HepG2 (cell line): ENCODE measurements around the gene MFSD6. TPM values are rescaled to one million over a fixed set of nuclear protein-coding genes. Genes with fewer than 3 reads are reported as not detected.

ENCODE experiments used
- CBX2 ChIP-seq, 2 experiments: fragments of 200-600 bp in 1 of 2; sonication (generic); formaldehyde crosslinking in 1 of 2; IDR thresholded peaks; 2 replicates each; pipeline versions ENCODE4 v1.7.0 to v1.8.1; 2018 to 2022; ENCODE audit warnings: low read depth in 2 of 2, low read length in 1 of 2, mild to moderate bottlenecking in 1 of 2, missing genetic modification reagents in 1 of 2
- GPN1 ChIP-seq: sonication (generic); formaldehyde crosslinking; IDR thresholded peaks from 2 replicates; pipeline ENCODE4 v1.5.1; 2020; ENCODE audit warnings: missing genetic modification reagents, borderline replicate concordance
- HMGXB4 ChIP-seq, 2 experiments: sonication (generic) in 1 of 2; formaldehyde crosslinking in 1 of 2; IDR thresholded peaks; 2 replicates each; pipeline versions ENCODE4 v1.4.0 to v1.6.1; 2018 to 2020; ENCODE audit warnings: missing genetic modification reagents in 2 of 2, borderline replicate concordance in 1 of 2, low read depth in 1 of 2, mild to moderate bottlenecking in 1 of 2, missing biosample characterization in 1 of 2
- HNF4G ChIP-seq, 2 experiments: sonication (generic) in 1 of 2; formaldehyde crosslinking in 1 of 2; IDR thresholded peaks; 2 replicates each; pipeline versions ENCODE4 v1.4.0 to v1.6.1; 2011 to 2020; ENCODE audit warnings: borderline replicate concordance in 2 of 2, low read depth in 2 of 2, mild to moderate bottlenecking in 2 of 2, low read length in 1 of 2, missing genetic modification reagents in 1 of 2, moderate library complexity in 1 of 2
- NFATC3 ChIP-seq: sonication (generic); formaldehyde crosslinking; IDR thresholded peaks from 2 replicates; pipeline ENCODE4 v1.5.1; 2020; ENCODE audit warnings: mild to moderate bottlenecking, missing genetic modification reagents
- RXRA ChIP-seq: sonication (generic); formaldehyde crosslinking; IDR thresholded peaks from 2 replicates; pipeline ENCODE4 v1.5.1; 2020; ENCODE audit warnings: missing genetic modification reagents
- ZMYM4 ChIP-seq: sonication (generic); formaldehyde crosslinking; IDR thresholded peaks from 2 replicates; pipeline ENCODE4 v1.8.1; 2023; ENCODE audit warnings: mild to moderate bottlenecking, missing genetic modification reagents
- ZNF772 ChIP-seq: sonication (generic); formaldehyde crosslinking; IDR thresholded peaks from 2 replicates; pipeline ENCODE4 v1.5.0; 2020; ENCODE audit warnings: mild to moderate bottlenecking, missing genetic modification reagents
- polyA plus RNA-seq, 8 experiments: library from polyadenylated mRNA; depleted of rRNA in 3 of 8; stranded (reverse) in 7 of 8; unstranded in 1 of 8; fragments of >200 nt; fragmentation: Illumina TruSeq in 4 of 8; extraction: Trizol in 4 of 8; gene quantifications; 2 replicates each; pipeline versions ENCODE4 v1.2.1 to v1.2.3, GENCODE V29; 2011 to 2016; ENCODE audit warnings: low read depth in 4 of 8, missing spikeins in 1 of 8, mixed read lengths in 1 of 8; ENCODE audit not compliant: insufficient read depth in 1 of 8
- total RNA-seq, 5 experiments: library from RNA; depleted of rRNA; stranded (reverse); fragments of >200 nt; fragmentation: Illumina TruSeq; extraction: Trizol; gene quantifications; 2 replicates each; pipeline ENCODE4 v1.2.3, GENCODE V29; 2016; ENCODE audit warnings: low read depth in 1 of 5
- TF ChIP-seq, protein P1 (sequence below): sonication (generic); formaldehyde crosslinking; IDR thresholded peaks from 2 replicates; pipeline ENCODE4 v1.4.0; 2020; ENCODE audit warnings: missing genetic modification reagents

MFSD6 gene
- total and polyA plus RNA-seq, 2 of the 13 experiments (the other 11 are each of a cell fraction or from before 2014, with no cell fraction given) = 0.92 to 1.4 TPM

DNA sequence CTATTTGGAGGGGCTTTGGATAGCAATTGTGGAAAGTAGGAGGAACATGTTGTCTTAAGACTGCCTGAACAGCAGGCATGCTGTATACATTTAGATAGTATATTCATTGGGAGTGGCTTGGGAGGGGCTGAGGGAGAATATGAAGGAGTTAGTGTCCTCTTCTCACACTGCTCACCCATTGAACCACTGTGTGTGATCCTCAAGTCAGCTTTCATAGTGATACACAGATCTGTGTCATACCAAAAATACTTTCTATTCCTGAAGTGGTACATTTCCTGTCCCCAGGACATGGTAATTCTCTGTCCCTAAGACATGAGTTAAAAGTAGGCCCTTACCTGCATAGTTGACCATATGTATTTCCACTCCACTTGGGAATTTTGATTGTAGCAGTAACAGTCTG lies 116.8 kb downstream of the MFSD6 start (continued):
- no peak for TF ChIP-seq GPN1 (CRISPR knock-in tag)
- TF ChIP-seq HMGXB4 (CRISPR knock-in tag; IDR thresholded peaks at IDR 0.05; ENCODE audit: borderline replicate concordance in 1 of 2, low read depth in 1 of 2) = no peak
- TF ChIP-seq HNF4G (IDR thresholded peaks at IDR 0.05; ENCODE audit: borderline replicate concordance, low read depth, low read length) = no peak
- TF ChIP-seq HNF4G (CRISPR knock-in tag; IDR thresholded peaks at IDR 0.05; ENCODE audit: borderline replicate concordance, low read depth) = no peak
- TF ChIP-seq ZMYM4 (CRISPR knock-in tag) = no peak
- TF ChIP-seq RXRA = no peak
- no peak for TF ChIP-seq ZNF772 (CRISPR knock-in tag)
- TF ChIP-seq NFATC3 (CRISPR knock-in tag) = no peak
- no peak for TF ChIP-seq CBX2 (IDR thresholded peaks at IDR 0.05; ENCODE audit: low read depth, low read length)
- no peak for TF ChIP-seq CBX2 (CRISPR knock-in tag; IDR thresholded peaks at IDR 0.05; ENCODE audit: low read depth)
- TF ChIP-seq, protein P1, sequence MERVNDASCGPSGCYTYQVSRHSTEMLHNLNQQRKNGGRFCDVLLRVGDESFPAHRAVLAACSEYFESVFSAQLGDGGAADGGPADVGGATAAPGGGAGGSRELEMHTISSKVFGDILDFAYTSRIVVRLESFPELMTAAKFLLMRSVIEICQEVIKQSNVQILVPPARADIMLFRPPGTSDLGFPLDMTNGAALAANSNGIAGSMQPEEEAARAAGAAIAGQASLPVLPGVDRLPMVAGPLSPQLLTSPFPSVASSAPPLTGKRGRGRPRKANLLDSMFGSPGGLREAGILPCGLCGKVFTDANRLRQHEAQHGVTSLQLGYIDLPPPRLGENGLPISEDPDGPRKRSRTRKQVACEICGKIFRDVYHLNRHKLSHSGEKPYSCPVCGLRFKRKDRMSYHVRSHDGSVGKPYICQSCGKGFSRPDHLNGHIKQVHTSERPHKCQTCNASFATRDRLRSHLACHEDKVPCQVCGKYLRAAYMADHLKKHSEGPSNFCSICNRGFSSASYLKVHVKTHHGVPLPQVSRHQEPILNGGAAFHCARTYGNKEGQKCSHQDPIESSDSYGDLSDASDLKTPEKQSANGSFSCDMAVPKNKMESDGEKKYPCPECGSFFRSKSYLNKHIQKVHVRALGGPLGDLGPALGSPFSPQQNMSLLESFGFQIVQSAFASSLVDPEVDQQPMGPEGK = no peak
